Keratinocyte (primary cell): ENCODE results near the gene BABAM2.

ENCODE experiments used
- EZH2 ChIP-seq: IDR thresholded peaks from one replicate; pipeline ENCODE4 v1.6.1; 2012; ENCODE audit warnings: inconsistent platforms, mild to moderate bottlenecking, low read length, moderate library complexity
- TF ChIP-seq, protein P1 (sequence below), 3 experiments: IDR thresholded peaks in 1 of 3; conservative IDR thresholded peaks in 1 of 3; optimal IDR thresholded peaks in 1 of 3; 2 replicates in 2 of 3; 3 replicates in 1 of 3; pipeline versions ENCODE3 to v1.5.1; 2011; ENCODE audit warnings: low read length in 3 of 3, mild to moderate bottlenecking in 3 of 3, moderate library complexity in 2 of 3, control low read depth in 1 of 3, inconsistent platforms in 1 of 3; ENCODE audit not compliant: insufficient read depth in 2 of 3; ENCODE audit errors: extremely low read depth in 1 of 3

DNA sequence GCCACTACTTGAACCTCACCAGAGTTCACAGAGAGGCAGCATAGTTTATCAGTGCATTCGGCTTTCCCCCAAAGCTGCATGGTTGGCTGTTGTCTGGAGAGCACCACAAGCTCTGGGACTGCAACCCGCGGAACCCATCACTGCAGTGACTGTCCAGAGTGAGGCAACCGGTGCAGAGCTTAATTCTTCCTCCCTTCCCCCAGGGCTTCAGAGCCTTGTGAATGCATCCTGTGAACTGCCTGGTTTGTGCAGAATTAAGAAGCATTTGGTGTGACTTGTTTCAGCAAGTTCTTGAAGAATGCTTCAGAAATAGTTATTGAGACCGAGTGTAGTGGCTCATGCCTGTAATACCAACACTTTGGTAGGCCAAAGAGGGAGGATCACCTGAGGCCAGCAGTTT lies 402.9 kb downstream of the BABAM2 start:
- TF ChIP-seq, protein P1, sequence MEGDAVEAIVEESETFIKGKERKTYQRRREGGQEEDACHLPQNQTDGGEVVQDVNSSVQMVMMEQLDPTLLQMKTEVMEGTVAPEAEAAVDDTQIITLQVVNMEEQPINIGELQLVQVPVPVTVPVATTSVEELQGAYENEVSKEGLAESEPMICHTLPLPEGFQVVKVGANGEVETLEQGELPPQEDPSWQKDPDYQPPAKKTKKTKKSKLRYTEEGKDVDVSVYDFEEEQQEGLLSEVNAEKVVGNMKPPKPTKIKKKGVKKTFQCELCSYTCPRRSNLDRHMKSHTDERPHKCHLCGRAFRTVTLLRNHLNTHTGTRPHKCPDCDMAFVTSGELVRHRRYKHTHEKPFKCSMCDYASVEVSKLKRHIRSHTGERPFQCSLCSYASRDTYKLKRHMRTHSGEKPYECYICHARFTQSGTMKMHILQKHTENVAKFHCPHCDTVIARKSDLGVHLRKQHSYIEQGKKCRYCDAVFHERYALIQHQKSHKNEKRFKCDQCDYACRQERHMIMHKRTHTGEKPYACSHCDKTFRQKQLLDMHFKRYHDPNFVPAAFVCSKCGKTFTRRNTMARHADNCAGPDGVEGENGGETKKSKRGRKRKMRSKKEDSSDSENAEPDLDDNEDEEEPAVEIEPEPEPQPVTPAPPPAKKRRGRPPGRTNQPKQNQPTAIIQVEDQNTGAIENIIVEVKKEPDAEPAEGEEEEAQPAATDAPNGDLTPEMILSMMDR (optimal IDR thresholded peaks at IDR 0.05 in 1 of 3, IDR thresholded peaks at IDR 0.05 in 1 of 3, conservative IDR thresholded peaks at IDR 0.05 in 1 of 3; ENCODE audit: extremely low read depth in 1 of 3, insufficient read depth in 2 of 3, low read length in 3 of 3) = no peak
- TF ChIP-seq EZH2 = no peak
